K562 (cell line): ENCODE data around the gene TRABD2B. TPM values are rescaled to one million over a fixed set of nuclear protein-coding genes. Genes with fewer than 3 reads are reported as not detected.

Experiments
- ATAC-seq: fragments of 200-7000 bp; cut with Tn5 transposase; 3 replicates; pipeline ENCODE4 v1.9.1; 2020; ENCODE audit warnings: moderate library complexity
- BruUV-seq: library from RNA; stranded (reverse); fragments of 400-500 nt; replicated peaks from 2 replicates; lab custom pipeline; 2021; lab: Mats Ljungman, UMichigan
- CTCF ChIA-PET: fragments of 300-600 bp; formaldehyde crosslinking; extraction: SDS; loops from one replicate; lab custom pipeline; 2021; ENCODE audit warnings: low intra/inter-chr PET ratio; lab: Yijun Ruan, JAX
- POLR2A ChIA-PET: fragments of 300-600, 350-650 bp; sonication (Branson Sonifier 250); formaldehyde crosslinking; extraction: SDS; loops from one replicate; lab custom pipeline; 2021; ENCODE audit warnings: antibody characterized with exemption, inconsistent platforms; lab: Yijun Ruan, JAX
- DNase-seq, 4 experiments: peaks; one replicate each; pipeline versions ENCODE4 v3.0.0 to v3.0.0-alpha.2; 2011 to 2018; ENCODE audit warnings: low spot score in 3 of 4, mixed read lengths in 3 of 4; ENCODE audit errors: extremely low read depth in 1 of 4
- FAIRE-seq: peaks from 2 replicates; lab custom pipeline; 2011; peaks lifted over from hg19 to GRCh38; lab: Jason Lieb, UNC
- H2AFZ ChIP-seq: 2 replicates; pipeline ENCODE4 v1.6.0; 2011; ENCODE audit warnings: low read depth, low read length, control low read depth, inconsistent platforms
- H3K27ac ChIP-seq: fragments of 200-600 bp; 3 replicates; pipeline ENCODE4 v1.8.0; 2011; ENCODE audit warnings: low read depth, mild to moderate bottlenecking, control low read depth, inconsistent platforms, low read length, moderate library complexity, mixed read lengths; ENCODE audit errors: extremely low read depth
- H3K27me3 ChIP-seq, 2 experiments: fragments of 300-600 bp in 1 of 2; 2 replicates in 1 of 2; 3 replicates in 1 of 2; pipeline versions ENCODE4 v1.6.0 to v1.8.0; 2011; ENCODE audit warnings: inconsistent platforms in 2 of 2, low read length in 2 of 2, mild to moderate bottlenecking in 1 of 2, mixed read lengths in 1 of 2, moderate library complexity in 1 of 2; ENCODE audit not compliant: control insufficient read depth in 2 of 2, insufficient read depth in 2 of 2
- H3K36me3 ChIP-seq: fragments of 300-600 bp; 3 replicates; pipeline ENCODE4 v1.8.0; 2011; ENCODE audit warnings: mild to moderate bottlenecking, low read length, inconsistent platforms; ENCODE audit not compliant: control insufficient read depth, insufficient read depth
- H3K4me1 ChIP-seq, 2 experiments: fragments of 200-600 bp in 1 of 2; replicated peaks in 1 of 2; 2 replicates in 1 of 2; 3 replicates in 1 of 2; pipeline versions ENCODE4 v1.5.1 to v1.8.0; 2011; ENCODE audit warnings: inconsistent platforms in 2 of 2, low read length in 2 of 2, mild to moderate bottlenecking in 1 of 2, mixed read lengths in 1 of 2, moderate library complexity in 1 of 2; ENCODE audit not compliant: control insufficient read depth in 2 of 2, insufficient read depth in 2 of 2
- H3K4me2 ChIP-seq: 2 replicates; pipeline ENCODE4 v1.6.1; 2011; ENCODE audit warnings: low read length, control low read depth, inconsistent platforms, mixed read lengths; ENCODE audit not compliant: insufficient read depth
- H3K4me3 ChIP-seq: fragments of 200-600 bp; sonication (generic), shearing (Covaris generic); 2 replicates; pipeline ENCODE4 v1.5.1; 2016; ENCODE audit warnings: control low read depth, inconsistent platforms
- H3K79me2 ChIP-seq: fragments of 200-600 bp; 3 replicates; pipeline ENCODE4 v1.8.0; 2011; ENCODE audit warnings: low read length, inconsistent platforms; ENCODE audit not compliant: control insufficient read depth, insufficient read depth
- H3K9ac ChIP-seq, 2 experiments: 2 replicates each; pipeline versions ENCODE4 v1.6.0 to v1.6.1; 2011; ENCODE audit warnings: low read depth in 2 of 2, low read length in 2 of 2, control low read depth in 1 of 2, inconsistent platforms in 1 of 2, mild to moderate bottlenecking in 1 of 2, mixed read lengths in 1 of 2; ENCODE audit not compliant: insufficient read depth in 1 of 2
- H3K9me1 ChIP-seq: one replicate; pipeline ENCODE4 v1.6.0; 2011; ENCODE audit warnings: inconsistent platforms, mild to moderate bottlenecking, low read length, moderate library complexity; ENCODE audit not compliant: control insufficient read depth, insufficient read depth
- H3K9me3 ChIP-seq: replicated peaks from 2 replicates; pipeline ENCODE4 v1.5.1; 2011; ENCODE audit warnings: low read depth, low read length, inconsistent platforms; ENCODE audit not compliant: control insufficient read depth, insufficient read depth
- H4K20me1 ChIP-seq: replicated peaks from 2 replicates; pipeline ENCODE4 v1.6.1; 2011; ENCODE audit warnings: low read length, inconsistent platforms, mixed read lengths; ENCODE audit not compliant: control insufficient read depth, insufficient read depth
- NR0B1 ChIP-seq: fragments of 450-650 bp; IDR thresholded peaks from one replicate; pipeline ENCODE4 v1.6.1; 2018; ENCODE audit warnings: mild to moderate bottlenecking, moderate library complexity; ENCODE audit not compliant: partially characterized antibody
- NRF1 ChIP-seq, 2 experiments: fragments of 450-650 bp; IDR thresholded peaks in 1 of 2; conservative IDR thresholded peaks in 1 of 2; 2 replicates each; pipeline ENCODE4 v1.6.1; 2014; ENCODE audit warnings: mild to moderate bottlenecking in 2 of 2
- RUNX1 ChIP-seq: sonication (generic); IDR thresholded peaks from 2 replicates; pipeline ENCODE4 v1.6.1; 2016; ENCODE audit warnings: antibody characterized with exemption, low read depth
- TCFL5 ChIP-seq: fragments of 250-450 bp; sonication (Bioruptor Pico); conservative IDR thresholded peaks from 2 replicates; pipeline ENCODE4 v1.6.1; 2021; ENCODE audit warnings: mild to moderate bottlenecking, moderate library complexity, matching md5 sums
- ZBTB34 ChIP-seq: fragments of 250-450 bp; sonication (Bioruptor Pico); IDR thresholded peaks from 2 replicates; pipeline ENCODE4 v1.8.0; 2021; ENCODE audit warnings: mild to moderate bottlenecking, moderate library complexity
- ZBTB5 ChIP-seq: fragments of 450-650 bp; IDR thresholded peaks from 2 replicates; pipeline ENCODE4 v1.6.1; 2017; ENCODE audit warnings: antibody characterized with exemption
- ZMIZ1 ChIP-seq, 2 experiments: fragments of 150-350 bp in 1 of 2; IDR thresholded peaks; 2 replicates each; pipeline ENCODE4 v1.6.1; 2012 to 2016; ENCODE audit warnings: low read depth in 2 of 2, low read length in 2 of 2, mild to moderate bottlenecking in 1 of 2, moderate library complexity in 1 of 2
- ZNF277 ChIP-seq: fragments of 250-450 bp; sonication (Bioruptor Pico); IDR thresholded peaks from 2 replicates; pipeline ENCODE4 v1.8.0; 2022; ENCODE audit warnings: inconsistent platforms, mild to moderate bottlenecking, moderate library complexity, borderline replicate concordance
- ZSCAN29 ChIP-seq: fragments of 450-650 bp; IDR thresholded peaks from 2 replicates; pipeline ENCODE4 v1.6.1; 2017
- in situ Hi-C: fragments of 300-500 bp; cut with MboI; formaldehyde crosslinking; loops from 4 replicates; pipeline ENCODE4 v1.15.0; 2018; ENCODE audit warnings: inconsistent platforms, mixed read lengths
- intact Hi-C: fragments of 100-400 bp; cut with micrococcal nuclease; formaldehyde crosslinking; loops from 2 replicates; pipeline ENCODE4 v1.14.2; 2022
- polyA plus RNA-seq, 8 experiments: library from polyadenylated mRNA; depleted of rRNA in 4 of 8; stranded (reverse) in 5 of 8; unstranded in 3 of 8; fragments of >200 nt; fragmentation: Nextera tagmentation in 2 of 8; fragmentation: Illumina TruSeq in 1 of 8; extraction: Ambion mirVana in 2 of 8; extraction: Trizol in 1 of 8; gene quantifications; 2 replicates each; pipeline versions ENCODE4 v1.2.1 to v1.2.3, GENCODE V29; 2011 to 2014; ENCODE audit warnings: inconsistent platforms in 1 of 8, missing spikeins in 1 of 8
- total RNA-seq, 7 experiments: library from RNA; depleted of rRNA in 6 of 7; stranded (reverse); fragments of >200 nt in 6 of 7; fragmentation: Illumina TruSeq in 2 of 7; extraction: Trizol in 2 of 7; gene quantifications; 2 replicates each; pipeline versions ENCODE4 v1.2.1 to v1.2.3, GENCODE V29; 2011 to 2021; ENCODE audit warnings: low replicate concordance in 1 of 7

The TRABD2B gene
- total and polyA plus RNA-seq, 9 of the 15 experiments (the other 6 are each of a cell fraction or from before 2014, with no cell fraction given), result not detected

GRCh38 chr1:47981667-47982350 lies 15.4 kb downstream of the TRABD2B start:
- ATAC-seq, result no peak
- TF ChIP-seq ZBTB34 (CRISPR knock-in tag) (no peak), NR0B1 (no peak), TCFL5 (CRISPR knock-in tag) (no peak), ZNF277 (CRISPR knock-in tag) (no peak), NRF1 (conservative IDR thresholded peaks at IDR 0.05 in 1 of 2, IDR thresholded peaks at IDR 0.05 in 1 of 2) (no peak), ZBTB5 (no peak), ZSCAN29 (no peak), ZMIZ1 (IDR thresholded peaks at IDR 0.05; ENCODE audit: low read depth in 2 of 2, low read length in 2 of 2) (no peak), RUNX1 (no peak)

More at GRCh38 chr1:47981667-47982350, 15.4 kb downstream of the TRABD2B start:
- BruUV-seq, result no TSS peak
- no peak overlapping the region for H3K4me2 ChIP-seq
- H3K9ac ChIP-seq, result no peak overlapping the region
- DNase-seq, result no peak
- POLR2A ChIA-PET, result no interaction called here
- in situ Hi-C loops, result no loop called here
- no peak overlapping the region for H2AFZ ChIP-seq
- no peaks in the 10 kb centered on the region; the same call in 1 of the 2 replicates for H4K20me1 ChIP-seq
- intact Hi-C loops, result no loop called here
- H3K27ac ChIP-seq, result no peak overlapping the region
- H3K9me3 ChIP-seq, result no peaks in the 10 kb centered on the region
- H3K27me3 ChIP-seq, result peaks cover 6 to 37% of the 10 kb centered on the region in 2 experiments
- CTCF ChIA-PET, result no interaction called here
- peaks cover 0 to 5% of the 10 kb centered on the region in 2 experiments; a peak in 1 of 5 replicates for H3K4me1 ChIP-seq
- no peak overlapping the region for H3K4me3 ChIP-seq
- no peak for FAIRE-seq
- no peaks in the 10 kb centered on the region for H3K79me2 ChIP-seq
- no peaks in the 10 kb centered on the region for H3K36me3 ChIP-seq
- H3K9me1 ChIP-seq, result peaks cover 2% of the 10 kb centered on the region
